HG03097 (cell line): ENCODE data around the gene WWC2.

ENCODE experiments used
- ATAC-seq: cut with Tn5 transposase; IDR thresholded peaks from one replicate; pipeline ENCODE4 v1.9.1; 2021; ENCODE audit not compliant: unreplicated experiment, low FRiP score

Gene WWC2

DNA sequence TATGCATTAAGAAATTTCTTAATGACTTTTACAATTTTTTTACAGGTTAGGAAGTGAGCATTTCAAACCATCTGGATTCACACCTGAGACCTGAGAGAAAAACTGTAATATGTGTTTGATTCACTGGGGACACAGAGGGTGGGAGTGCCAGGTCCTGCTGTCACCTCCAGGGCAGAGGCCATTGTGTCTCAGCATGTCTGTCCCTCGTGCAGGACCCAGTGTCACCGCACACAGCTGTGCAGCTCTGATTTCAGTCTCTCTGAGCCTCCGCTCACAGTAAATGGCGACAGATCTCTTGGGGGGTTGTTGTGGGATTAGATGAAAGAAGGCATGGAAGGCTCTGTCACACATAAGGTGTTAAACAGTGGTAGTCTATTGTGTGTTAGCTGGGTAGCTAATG, 246.2 kb downstream of the WWC2 start:
- ATAC-seq = no peak

DNA sequence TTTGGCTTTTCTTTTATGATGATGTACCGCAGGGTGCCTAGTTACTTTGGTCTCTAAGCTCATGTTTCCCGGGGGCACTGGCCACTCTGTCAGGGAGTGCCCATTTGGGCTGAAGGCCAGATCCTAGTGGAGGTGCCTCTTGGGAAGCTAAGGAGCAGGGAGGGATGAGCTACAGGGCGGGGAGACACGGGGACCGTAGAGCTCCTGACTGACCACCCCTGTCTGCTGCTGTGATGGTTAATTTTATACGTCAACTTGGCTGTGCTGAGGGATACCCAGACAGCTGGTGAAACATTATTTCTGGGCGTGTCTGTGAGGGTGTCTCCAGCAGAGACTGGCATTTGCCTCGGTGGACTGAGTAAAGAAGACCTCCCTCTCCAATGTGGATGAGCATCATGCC, 248.1 kb downstream of the WWC2 start:
- no peak for ATAC-seq

DNA sequence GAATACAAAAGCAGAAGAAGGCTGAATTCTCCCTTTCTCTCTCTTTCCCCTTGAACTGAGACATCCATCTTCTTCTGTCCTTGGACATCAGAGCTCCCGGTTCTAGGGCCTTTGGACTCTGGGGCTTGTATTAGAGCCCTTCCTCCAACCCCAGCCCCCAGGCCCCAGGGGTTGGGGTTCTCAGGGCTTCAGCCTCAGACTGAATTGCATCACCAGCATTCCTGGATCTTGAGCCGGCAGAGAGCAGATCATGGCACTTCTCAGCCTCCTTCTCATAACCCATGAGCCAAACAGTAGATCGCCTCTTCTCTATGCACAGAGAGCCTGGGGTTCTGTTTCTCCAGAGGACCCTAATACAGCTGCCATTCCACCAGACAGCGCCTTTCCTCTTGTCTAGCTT, 248.5 kb downstream of the WWC2 start:
- no peak for ATAC-seq

DNA sequence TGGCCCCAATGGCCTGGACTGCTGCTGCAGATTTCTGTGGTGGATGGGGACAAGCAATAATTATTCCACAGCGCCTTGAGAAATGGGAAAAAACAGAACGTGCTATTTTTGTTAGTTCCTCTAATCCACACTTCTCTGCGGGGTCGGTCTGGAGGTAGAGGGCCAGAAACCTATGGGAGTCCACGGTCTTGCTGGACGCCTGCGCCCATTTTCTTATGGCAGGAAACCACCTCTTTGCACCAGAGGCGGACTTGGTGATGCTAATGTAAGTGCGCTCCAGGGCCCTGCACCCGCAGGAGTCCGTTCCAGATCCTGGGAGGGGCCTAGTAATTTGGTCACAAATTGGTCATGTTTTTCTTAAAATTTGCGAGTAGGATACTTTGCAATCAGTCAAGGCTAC, 249.1 kb downstream of the WWC2 start:
- ATAC-seq = no peak

DNA sequence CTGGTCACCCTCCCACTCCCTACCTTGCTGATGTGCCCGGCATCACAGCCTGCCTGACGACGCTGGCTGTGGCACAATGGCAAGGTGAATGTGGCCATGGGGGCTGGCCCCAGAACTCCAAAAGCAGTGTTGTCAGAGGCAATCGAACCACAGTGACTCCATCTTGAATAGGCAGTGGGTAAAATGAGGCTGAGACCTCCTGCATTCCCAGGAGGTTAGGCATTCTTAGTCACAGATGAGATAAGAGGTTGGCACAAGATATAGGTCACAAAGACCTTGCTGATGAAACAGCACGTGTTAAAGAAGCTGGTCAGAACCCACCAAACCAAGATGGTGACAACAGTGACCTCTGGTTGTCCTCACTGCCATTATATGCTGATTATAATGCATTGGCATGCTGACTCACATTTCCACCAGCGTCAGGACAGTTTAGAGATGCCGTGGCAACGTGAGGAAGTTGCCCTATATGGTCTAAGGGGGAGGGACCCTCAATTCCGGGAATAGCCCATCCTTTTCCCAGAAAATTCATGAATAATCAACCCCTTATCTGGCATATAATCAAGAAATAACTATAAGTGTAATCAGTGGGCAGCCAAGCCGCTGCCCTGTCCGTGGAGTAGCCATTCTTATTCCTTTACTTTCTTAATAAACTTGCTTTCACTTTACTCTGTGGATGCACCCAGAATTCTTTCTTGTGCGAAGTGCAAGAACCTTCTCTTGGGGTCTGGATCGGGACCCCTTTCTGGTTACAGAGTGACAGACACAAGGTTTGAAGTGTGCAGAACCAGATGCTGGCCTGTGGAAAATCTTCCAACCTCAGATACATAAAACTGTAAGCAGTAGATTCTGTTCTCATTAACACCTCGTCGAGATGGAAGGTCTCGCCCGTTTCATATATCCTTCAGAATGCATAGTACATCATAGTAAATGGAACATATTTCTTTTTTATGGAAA, 249.9 kb downstream of the WWC2 start:
- no peak for ATAC-seq

DNA sequence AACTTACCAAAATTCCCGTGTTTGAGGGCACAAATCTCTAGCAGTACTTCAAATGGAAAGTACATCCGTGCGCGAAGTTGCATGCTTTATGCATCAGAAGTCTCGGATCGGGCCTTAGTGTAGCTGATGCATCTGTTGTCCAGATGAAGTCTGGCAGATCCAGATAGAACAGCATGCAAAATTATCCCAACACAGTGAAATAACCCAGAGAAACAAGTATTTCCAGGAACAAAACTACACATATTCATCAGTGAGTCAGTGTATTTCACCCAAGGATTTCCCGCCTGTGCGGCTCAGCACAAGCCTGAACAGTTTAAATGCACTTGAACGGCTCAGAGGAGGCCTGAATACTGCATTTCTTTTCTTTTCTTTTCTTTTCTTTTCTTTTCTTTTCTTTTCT, 250.6 kb downstream of the WWC2 start:
- ATAC-seq = no peak

DNA sequence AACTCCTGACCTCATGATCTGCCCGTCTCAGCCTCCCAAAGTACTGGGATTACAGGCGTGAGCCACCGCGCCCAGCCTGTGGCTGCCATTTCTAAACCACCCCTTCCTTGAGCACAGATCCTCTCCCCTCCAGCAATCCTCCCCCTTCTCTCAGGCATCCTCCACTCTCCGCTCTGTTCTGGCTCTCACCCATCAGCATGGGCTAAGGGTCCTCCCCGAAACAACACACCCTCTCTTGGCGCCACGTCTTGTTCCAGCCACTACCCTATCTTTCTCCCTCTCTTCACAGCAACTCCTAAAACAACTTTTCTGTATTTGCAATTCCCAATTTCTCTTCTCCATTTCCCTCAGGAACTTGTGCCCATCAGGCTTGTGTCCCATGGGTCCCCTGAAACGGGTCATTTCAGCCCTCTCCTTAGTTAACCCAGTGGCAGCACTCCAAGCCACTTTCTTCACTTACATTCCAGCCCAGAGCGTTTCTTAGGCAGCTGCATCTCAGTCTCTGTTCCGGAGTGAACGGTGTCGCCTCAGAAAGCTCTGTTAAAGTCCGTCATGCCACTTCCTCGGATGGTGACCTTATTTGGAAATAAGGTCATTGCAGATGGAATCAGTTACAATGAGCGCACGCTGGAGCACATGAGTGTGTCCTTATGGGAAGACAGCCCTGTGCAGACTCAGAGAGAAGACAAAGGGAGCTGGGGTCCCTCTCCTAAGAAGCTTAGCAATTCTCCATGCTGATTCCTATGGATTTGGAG, 251.4 kb downstream of the WWC2 start:
- no peak for ATAC-seq

DNA sequence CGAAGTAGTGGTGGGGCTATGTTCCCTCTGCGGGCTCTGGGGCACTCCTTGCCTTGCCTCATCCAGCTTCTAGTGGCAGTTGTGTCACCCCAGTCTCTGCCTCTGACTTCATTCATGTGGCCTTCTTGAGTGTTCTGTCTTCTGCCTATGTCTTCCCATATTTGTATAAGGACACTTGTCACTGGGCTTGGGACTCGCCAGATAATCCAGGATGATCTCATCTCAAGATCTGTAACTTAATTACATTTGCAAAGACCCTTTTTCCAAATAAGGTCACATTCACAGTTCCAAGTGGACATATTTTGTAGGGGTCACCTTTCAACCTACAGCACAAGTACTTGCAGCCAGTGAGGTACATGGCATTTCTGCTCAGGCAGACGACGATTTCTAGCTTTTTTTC, 253.5 kb downstream of the WWC2 start:
- ATAC-seq = no peak

DNA sequence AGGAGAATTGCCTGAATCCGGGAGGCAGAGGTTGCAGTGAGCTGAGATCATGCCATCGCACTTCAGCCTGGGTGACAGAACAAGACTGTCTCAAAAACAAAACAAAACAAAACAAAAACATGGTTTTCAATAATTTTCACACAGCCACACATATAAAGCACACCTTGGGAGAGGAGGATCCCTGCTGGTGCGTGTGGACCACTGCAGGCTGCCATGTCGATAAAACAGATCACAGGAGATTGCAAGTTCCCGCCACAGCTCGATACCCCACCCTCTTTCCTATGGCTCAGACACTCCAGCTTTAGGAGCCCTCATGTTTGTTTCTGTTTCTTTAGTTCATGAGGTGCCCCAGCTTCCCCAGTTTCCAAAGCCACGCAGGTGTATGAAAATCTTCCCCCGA, 254.5 kb downstream of the WWC2 start:
- no peak for ATAC-seq

DNA sequence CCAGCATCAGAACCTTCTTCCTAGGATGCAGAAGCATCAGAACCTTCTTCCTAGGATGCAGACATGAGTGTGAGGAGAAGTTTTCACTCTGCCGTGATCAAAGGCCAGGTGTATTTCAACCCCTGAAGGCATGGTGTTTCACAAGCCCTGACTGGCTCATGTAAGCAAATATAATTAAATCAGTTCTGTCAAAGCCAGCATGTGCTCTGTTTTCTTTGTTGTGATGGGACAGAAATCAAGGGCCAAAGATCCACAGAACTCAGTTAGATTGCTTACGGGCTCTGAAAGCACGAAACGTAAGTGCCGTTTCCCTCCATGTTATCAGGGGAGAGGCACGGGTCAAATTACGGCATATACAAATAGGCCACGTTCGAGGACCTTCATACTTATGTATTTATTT, 255.2 kb downstream of the WWC2 start:
- no peak for ATAC-seq

DNA sequence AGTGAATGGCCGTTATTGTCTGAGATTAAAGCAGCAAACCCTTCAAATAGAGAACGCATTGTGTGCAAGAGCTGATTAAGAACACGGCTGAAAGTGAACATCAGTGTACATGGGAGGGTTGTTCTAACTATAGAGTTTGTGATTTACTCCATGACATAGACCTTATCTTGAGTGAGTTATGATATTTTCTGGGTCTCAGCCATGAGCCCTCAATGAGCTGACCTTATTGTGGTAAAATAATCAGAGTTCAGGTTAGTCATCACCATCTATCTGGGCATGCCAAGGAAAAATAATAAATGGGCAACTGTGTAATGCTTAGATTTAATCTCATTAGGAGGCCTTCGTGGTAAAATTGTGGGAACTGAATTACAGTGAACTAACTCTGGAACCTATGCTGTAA, 256.3 kb downstream of the WWC2 start:
- ATAC-seq = no peak

DNA sequence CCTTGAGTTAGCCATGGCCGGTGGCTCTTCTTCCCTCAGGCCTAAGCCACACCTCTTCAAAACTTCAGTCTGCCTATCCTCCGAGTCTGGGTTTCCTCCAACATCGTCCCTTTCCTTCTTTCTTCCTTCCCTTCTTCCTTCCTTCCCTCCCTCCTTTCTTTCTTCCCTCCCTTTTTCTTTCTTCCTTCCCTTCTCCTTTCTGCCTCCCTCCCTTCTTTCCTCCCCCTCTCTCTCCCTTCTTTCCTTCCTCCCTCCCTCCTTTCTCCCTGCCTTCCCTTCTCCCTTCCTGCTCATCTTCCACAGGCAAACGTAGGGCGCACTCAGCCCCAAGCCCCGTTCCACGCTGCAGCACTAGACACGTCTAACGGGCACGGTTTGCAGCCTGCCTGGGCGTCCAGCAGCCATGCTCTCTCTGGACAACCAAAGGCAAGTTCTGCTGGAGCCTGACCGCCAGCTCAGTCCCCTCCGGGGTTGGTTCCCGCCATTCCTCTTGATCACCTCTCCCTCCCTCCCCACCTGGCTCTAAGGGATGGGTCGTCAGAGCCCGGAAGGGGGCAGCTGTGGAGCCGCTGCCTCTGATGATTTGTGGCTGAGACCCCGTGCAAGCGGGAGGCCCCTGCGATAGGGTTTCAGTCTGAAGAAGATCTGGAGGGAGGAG, 257.2 kb downstream of the WWC2 start:
- no peak for ATAC-seq

DNA sequence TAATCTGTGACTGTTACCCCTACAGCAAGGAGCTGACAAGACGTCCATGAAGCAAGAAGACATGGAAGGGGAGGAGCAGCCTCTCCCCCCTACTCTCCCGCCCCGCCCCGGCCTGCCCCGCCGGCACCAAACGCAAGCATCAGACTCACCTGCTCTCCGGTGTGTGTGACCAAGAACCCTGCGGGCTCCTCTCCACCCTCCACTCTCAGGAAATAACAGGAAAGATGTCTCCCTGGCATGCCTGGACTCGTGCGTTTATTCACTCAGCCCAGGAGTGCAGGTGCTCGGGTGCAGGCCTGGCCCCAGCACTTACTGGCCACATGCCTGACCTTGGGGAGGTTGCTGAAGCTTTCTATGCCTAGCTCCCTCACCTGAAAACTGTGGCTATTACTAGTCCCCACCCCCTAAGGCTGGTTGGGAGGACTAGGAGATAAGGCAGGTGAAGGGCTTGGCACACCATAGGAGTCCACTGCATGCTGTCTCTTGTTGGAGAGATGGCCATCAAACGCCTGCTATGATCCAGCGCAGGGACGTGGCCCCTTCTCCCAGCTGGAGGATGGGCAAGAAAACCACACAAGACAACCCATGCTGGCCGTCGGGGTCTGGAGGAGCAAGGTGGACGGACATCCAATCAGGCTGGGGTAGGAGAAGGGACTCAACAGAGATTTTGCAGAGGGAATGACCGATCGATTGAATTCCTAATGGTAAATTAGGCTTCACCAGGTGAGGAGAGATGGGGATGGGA, 258.0 kb downstream of the WWC2 start:
- ATAC-seq = no peak

DNA sequence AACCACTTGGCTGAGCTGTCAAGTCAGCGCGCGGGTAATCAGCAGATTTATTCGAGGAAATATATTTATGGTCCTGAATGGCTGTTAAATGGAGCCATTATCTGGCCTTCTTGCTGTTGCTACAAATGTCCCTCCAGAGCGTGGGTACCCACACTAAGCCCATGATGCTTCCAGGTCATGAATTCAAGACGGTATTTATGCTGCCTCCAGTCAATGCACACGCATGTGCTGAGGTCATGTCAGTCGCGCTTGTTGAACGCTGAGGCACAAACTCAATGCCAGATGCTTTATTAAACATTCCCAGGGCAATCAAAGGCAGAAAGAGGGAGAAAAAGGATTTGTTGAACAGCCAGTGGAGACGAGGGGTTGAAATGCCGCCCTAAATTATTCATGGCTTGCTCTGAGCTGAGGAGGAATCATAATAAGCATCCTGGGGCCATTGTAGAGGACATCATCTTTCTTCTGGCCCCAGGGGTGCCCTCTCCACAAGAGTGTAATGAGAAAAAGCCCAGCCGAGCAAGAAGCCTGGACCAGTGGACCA, 259.2 kb downstream of the WWC2 start:
- no peak for ATAC-seq

DNA sequence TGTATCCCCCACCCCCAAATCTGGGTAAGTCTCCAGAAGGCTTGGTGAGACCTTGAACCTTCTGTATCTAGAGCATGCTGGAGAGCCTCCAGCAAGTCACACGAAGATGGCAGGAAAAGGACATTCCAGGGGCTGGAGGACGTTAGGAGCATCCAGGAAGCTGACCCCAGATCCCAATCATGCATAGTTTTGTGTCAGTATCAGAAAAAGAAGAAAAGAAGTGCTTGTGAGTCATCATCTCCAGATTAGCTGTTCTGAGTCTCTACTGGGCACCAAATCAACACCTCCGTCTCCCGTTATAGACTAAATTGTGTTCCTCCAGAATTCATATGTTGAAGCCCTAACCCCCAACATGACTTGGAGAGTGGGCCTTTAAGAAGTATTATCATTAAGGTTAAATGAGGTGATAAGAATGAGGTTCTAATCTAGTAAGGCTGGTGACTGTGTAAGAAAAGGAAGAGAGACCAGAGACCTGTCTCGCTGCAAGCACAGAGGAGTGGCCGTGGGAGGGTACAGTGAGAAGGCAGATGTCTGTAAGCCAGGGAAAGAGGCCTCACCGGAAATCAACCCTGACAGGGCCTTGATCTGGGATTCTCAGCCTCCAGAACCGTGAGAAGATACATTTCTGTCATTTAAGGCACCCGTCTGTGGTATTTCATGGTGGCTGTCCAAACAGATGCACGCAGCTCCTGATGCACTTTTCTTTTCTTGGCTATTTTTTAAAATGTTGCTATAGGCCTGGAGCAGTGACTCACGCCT, 261.3 kb downstream of the WWC2 start:
- ATAC-seq = no peak

DNA sequence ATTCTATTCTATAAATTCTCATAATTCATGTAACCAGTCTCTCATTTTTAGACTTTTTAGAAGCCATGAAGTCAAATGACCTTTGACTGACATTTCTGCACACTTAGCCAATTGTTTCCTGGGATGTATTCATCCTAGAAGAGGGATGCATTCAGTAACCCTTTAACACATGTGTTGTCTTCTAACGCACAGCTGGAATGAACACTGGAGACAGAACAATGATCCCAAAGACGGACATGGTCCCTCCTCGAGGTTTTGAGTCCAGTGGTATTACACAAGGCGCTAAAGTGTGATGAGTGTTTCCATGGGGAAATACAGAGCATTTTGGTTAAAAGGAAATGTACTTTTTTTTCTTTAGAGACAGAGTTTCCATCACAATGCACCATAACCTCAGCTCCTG, 263.0 kb downstream of the WWC2 start:
- ATAC-seq = no peak

DNA sequence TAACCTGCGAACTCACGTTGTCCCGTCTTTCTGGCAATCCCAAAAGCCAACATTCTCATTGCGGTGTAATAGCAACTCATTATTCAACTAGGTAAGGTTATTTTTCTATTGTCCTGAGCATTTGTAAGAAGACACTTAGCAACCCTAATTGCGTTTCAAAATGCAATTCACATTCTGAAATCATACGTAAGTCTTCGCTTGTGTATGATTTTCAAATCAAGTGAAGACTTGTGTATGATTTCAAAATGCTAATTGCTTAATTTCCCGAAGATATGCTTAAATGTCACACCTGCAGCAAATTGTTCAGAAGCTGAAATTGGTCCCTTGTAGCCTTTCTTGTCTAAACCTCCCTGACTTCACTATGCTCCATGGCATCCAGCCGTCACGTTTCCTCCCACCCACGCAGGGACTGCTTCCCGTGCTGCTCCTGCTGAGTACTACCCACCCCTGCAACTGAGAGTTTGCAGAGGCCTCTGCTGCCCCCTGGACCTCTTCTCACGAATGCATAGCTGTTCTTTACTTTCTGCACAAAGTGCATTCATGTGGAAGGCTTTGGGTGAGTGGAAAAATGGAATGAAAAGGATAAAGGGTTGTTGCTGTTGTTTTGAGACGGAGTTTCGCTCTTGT, 264.0 kb downstream of the WWC2 start:
- no peak for ATAC-seq

DNA sequence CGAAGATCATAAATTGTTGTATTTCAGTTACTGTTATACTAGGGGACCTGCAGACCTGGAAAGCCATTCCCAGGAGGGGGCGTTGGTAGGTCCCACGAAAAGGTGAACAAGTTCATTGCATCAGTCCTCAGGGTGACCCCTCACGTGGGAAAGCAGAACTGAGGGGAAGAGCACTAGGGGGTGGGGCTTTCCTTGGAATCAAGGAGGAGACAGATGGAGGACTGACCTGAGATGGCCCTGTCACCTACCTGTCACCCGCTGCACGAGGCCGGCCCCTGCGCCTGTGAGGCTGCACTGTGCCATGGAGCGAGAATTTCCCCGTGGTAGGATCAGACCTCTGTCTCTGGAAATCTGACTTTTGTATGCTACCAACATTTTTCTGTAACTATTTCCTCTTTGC, 265.0 kb downstream of the WWC2 start:
- ATAC-seq = no peak

DNA sequence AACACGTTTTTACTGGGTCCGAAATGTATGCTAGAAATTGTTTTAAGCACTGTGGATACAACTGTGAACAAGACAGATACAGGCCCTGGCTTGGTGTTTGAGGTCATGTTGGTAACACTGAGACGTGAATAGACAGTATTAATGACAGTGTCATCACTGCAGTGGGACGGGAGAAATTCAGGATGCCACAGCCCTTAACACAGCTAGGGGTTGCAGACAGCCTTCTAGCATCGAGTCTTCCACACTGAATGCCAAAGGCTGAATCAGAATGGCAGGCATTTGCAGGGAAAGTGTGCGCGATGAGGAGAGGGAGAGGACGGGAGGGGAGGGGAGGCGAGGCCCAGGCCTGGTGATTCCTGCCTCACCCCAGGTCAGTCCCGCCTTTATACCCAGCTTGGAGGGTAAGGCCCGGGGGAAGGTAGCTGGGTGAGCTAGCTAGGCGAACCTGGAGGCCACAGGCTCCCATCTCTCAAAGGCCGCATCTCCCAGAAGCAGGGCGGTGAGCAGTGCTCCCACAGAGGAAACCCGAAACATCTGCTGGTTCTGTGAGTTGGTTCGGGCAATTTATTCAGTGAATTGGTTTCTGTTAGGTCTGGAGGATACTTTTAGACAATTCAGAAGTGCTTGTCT, 267.3 kb downstream of the WWC2 start:
- no peak for ATAC-seq
